SJCRH30 (cell line): ENCODE measurements around the gene LDLRAD4. TPM values are rescaled to one million over a fixed set of nuclear protein-coding genes. Genes with fewer than 3 reads are reported as not detected.

ENCODE experiments used
- DNase-seq, 2 experiments: peaks; one replicate each; pipeline ENCODE4 v3.0.0-alpha.2; 2015 to 2020
- H3K27ac ChIP-seq: fragments of 250-450 bp; sonication (Bioruptor Pico); 2 replicates; pipeline ENCODE4 v1.5.1; 2020; ENCODE audit warnings: mild to moderate bottlenecking, moderate library complexity
- H3K27me3 ChIP-seq: fragments of 250-450 bp; sonication (Bioruptor Pico); 2 replicates; pipeline ENCODE4 v1.5.1; 2020; ENCODE audit warnings: mild to moderate bottlenecking, moderate library complexity
- H3K36me3 ChIP-seq: fragments of 250-450 bp; sonication (Bioruptor Pico); 2 replicates; pipeline ENCODE4 v1.5.1; 2020; ENCODE audit warnings: mild to moderate bottlenecking, moderate library complexity
- H3K4me1 ChIP-seq: fragments of 250-450 bp; sonication (Bioruptor Pico); 2 replicates; pipeline ENCODE4 v1.5.1; 2020; ENCODE audit warnings: mild to moderate bottlenecking, moderate library complexity
- H3K4me3 ChIP-seq: fragments of 250-450 bp; sonication (Bioruptor Pico); 2 replicates; pipeline ENCODE4 v1.5.1; 2020; ENCODE audit warnings: mild to moderate bottlenecking, moderate library complexity
- H3K9me3 ChIP-seq: fragments of 250-450 bp; sonication (Bioruptor Pico); replicated peaks from 2 replicates; pipeline ENCODE4 v1.5.1; 2020; ENCODE audit warnings: mild to moderate bottlenecking, moderate library complexity
- total RNA-seq: library from RNA; depleted of rRNA; stranded (reverse); fragments of >200 nt; shearing (Covaris generic); gene quantifications from 2 replicates; pipeline ENCODE4 v1.2.3, GENCODE V29; 2014

The LDLRAD4 gene
- total RNA-seq, 1 experiment from 2014 or later = 0.26 TPM

GRCh38 chr18:13548966-13549879, 330.7 kb downstream of the LDLRAD4 start:
- no peak for DNase-seq
- no peaks in the 10 kb centered on the region for H3K27me3 ChIP-seq
- H3K9me3 ChIP-seq = no peaks in the 10 kb centered on the region
- no peak overlapping the region for H3K27ac ChIP-seq
- no peaks in the 10 kb centered on the region for H3K36me3 ChIP-seq
- H3K4me1 ChIP-seq = no peaks in the 10 kb centered on the region
- no peak overlapping the region for H3K4me3 ChIP-seq

- Histone ChIP-seq H3K36me3 (no peaks in the 10 kb centered on the region), H3K9me3 (no peaks in the 10 kb centered on the region), H3K27ac (no peak overlapping the region), H3K4me3 (no peak overlapping the region), H3K4me1 (no peaks in the 10 kb centered on the region), H3K27me3 (no peaks in the 10 kb centered on the region)
- DNase-seq = no peak
These were observed 331.3 kb downstream of the LDLRAD4 start for GRCh38 chr18:13549880-13550232.

DNA sequence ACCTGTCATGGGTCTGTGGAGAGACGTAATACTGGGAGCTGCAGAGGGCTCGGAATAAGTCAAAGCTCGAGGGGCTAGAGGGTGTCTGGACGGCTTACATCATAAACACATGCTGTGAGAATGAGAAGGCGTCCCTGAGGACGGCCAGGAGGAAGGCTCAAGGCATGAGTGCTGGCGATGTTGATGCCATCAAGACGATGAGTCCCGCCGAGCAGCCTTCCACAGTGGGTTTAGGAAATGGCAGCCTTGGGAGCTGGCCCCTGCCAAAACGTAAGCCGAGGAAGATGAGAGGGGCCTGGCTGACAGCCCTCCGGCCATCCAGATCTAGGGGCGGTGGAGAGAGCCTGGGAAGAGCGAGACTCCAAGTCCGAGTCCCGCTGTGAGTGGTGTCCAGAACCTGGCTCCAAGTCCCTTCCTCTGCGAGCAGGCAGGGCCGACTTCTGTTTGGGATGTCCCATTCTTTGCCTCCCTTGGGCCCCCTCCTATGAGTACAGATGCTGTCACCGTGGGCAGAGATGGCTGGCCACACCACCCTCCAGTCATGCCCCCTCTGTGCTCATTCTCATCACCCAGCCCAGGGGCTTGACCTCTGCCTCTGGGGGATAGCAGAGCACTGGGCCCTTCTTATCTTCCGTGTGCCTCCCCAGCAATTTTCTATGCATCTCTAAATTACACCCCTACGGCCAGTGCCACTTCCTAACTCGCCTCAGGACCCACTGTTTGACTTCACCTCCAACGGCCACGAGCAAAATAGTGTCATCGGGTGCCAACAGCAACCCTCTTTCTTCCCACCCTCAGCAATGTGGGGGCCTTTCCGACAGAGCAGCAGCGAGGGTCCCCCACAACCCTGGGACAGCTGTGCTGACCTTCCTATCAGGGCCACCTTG, 332.1 kb downstream of the LDLRAD4 start:
- Histone ChIP-seq H3K9me3 (no peaks in the 10 kb centered on the region), H3K27ac (no peak overlapping the region), H3K36me3 (no peaks in the 10 kb centered on the region), H3K4me1 (no peaks in the 10 kb centered on the region), H3K27me3 (no peaks in the 10 kb centered on the region), H3K4me3 (no peak overlapping the region)
- DNase-seq = no peak

DNA sequence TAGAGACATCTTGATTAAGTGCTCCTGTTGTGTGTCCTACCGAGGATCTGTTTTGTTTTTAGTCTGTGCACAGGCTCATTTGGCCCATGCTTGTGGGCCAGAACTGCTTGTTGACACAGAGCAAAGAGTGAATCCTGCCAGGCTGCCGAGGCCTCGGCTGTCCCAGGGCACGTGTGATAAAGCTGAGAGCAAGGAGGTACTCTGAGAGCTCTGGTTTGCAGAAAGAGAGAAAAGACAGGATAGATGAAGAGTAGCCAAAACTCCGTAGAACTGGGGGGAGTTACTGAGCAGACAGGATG, 332.7 kb downstream of the LDLRAD4 start:
- Histone ChIP-seq H3K36me3 (no peaks in the 10 kb centered on the region), H3K4me3 (no peak overlapping the region), H3K27me3 (no peaks in the 10 kb centered on the region), H3K27ac (no peak overlapping the region), H3K9me3 (no peaks in the 10 kb centered on the region), H3K4me1 (no peaks in the 10 kb centered on the region)
- no peak for DNase-seq

DNA sequence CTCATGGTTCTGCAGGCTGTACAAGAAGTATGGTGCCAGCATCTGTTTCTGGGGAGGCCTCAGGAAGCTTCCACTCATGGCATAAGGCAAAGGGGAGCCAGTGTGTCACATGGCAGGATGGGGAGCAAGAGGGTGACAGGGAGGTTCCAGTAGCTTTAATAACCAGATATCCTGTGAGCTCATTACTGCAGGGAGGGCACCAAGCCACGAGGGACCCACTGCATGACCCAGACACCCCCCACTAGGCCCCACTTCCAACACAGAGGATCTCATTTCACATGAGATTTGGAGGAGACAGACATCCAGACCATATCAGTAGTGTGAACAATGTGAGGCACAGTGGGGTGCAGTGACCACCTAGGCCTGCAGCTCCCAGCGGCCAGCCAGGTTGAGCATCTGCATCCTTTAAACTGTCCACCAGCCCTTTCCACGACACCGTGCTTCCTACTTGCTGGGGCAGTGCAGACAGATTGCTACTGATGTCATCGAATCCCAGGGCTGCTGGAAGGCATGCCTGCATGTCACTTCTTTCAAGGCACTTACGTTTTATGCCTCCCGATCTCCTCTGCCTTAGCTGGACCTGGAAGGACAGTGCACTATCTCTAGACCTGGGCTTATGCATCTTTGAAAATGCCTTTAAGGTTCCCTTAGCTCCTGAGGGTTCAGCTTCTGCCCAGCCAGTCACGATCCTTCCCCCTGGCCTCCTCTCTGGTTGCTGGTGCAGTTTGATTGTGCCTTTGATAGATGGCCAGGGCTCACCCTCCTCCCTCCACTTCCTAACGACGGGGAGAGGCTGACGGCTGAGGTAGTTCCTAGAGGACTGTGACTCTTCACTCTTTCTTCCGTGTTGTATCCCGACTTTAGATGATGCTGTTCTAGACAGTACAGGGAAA, 333.5 kb downstream of the LDLRAD4 start:
- H3K27me3 ChIP-seq = no peaks in the 10 kb centered on the region
- H3K4me1 ChIP-seq = no peaks in the 10 kb centered on the region
- no peak for DNase-seq

DNA sequence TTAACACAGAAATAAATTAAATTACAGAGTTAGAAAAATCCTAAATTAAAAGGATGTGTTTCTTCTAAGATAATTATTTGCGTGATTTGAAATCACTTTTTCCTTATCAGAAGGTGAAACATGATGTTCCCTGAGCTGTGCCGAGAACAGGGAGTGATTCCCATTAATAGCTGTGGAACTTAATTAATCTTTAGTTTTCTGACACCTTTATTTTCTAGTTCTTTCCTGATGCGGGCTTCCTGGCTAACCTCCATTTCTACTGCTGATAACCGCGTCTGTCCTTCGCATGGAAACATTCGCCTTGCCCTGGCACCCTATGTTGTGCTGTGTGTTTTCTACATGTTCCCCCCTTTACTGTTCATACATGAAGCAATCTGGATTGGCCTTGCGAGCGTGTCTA, 334.9 kb downstream of the LDLRAD4 start:
- Histone ChIP-seq H3K27ac (no peak overlapping the region), H3K27me3 (no peaks in the 10 kb centered on the region), H3K4me1 (no peaks in the 10 kb centered on the region), H3K36me3 (no peaks in the 10 kb centered on the region), H3K9me3 (no peaks in the 10 kb centered on the region), H3K4me3 (no peak overlapping the region)
- no peak for DNase-seq

More for the DNA sequence above, 333.5 kb downstream of the LDLRAD4 start:
- no peak overlapping the region for H3K4me3 ChIP-seq
- H3K36me3 ChIP-seq = no peaks in the 10 kb centered on the region
- no peaks in the 10 kb centered on the region for H3K9me3 ChIP-seq
- H3K27ac ChIP-seq = no peak overlapping the region

DNA sequence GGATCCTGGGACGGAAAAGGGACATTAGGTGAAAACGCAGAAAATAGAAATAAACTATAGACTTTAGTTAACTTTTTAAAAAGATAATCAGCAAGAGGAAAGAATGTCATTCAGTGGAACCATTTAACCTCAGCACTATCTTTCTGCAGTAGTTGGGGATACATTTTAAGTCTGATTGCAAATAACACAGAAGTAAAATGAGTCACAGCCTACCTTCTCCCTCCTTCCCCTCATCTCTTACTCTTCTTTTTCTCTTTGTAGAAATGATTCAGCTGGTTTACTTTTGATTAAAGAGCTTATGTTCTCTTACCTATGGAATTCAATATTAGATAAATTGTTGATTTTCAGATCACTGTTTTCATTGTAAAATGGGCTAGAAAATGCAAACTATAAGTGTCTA, 336.6 kb downstream of the LDLRAD4 start:
- H3K27ac ChIP-seq = no peak overlapping the region
- DNase-seq = no peak

GRCh38 chr18:13555865-13556264, 337.3 kb downstream of the LDLRAD4 start:
- no peak overlapping the region for H3K27ac ChIP-seq
- no peak overlapping the region for H3K4me3 ChIP-seq
- no peaks in the 10 kb centered on the region for H3K4me1 ChIP-seq
- no peaks in the 10 kb centered on the region for H3K9me3 ChIP-seq
- H3K36me3 ChIP-seq = no peaks in the 10 kb centered on the region
- no peaks in the 10 kb centered on the region for H3K27me3 ChIP-seq
- DNase-seq = no peak

More for the DNA sequence above, 336.6 kb downstream of the LDLRAD4 start:
- Histone ChIP-seq H3K4me3 (no peak overlapping the region), H3K9me3 (no peaks in the 10 kb centered on the region), H3K36me3 (no peaks in the 10 kb centered on the region), H3K27me3 (no peaks in the 10 kb centered on the region), H3K4me1 (no peaks in the 10 kb centered on the region)

DNA sequence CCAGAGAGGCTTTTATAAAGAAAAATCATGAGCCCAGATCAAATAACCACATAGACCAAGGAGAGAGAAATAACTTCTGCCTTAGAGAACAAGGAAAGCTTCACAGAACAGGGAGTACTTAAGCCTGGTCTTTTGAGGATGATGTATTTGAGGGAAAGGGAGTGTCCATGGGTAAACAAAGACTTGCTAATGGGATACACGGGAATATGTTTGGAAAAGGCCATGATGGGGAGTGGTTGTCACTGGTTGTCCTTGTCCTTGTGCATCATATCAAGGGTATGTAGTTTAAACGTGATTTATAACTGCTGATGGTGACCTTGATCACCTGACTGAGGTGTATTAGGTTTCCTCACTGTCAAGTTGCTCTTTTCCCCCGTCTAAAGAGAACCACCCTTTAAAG, 337.9 kb downstream of the LDLRAD4 start:
- Histone ChIP-seq H3K36me3 (no peaks in the 10 kb centered on the region), H3K4me1 (no peaks in the 10 kb centered on the region), H3K27me3 (no peaks in the 10 kb centered on the region), H3K27ac (no peak overlapping the region), H3K9me3 (no peaks in the 10 kb centered on the region), H3K4me3 (no peak overlapping the region)
- DNase-seq = no peak

- H3K36me3 ChIP-seq = no peaks in the 10 kb centered on the region
- H3K27me3 ChIP-seq = no peaks in the 10 kb centered on the region
- no peak overlapping the region for H3K27ac ChIP-seq
- DNase-seq = peak; percentile 14 to 36
- H3K9me3 ChIP-seq = no peaks in the 10 kb centered on the region
- H3K4me3 ChIP-seq = no peak overlapping the region
- H3K4me1 ChIP-seq = no peaks in the 10 kb centered on the region
These were observed 339.6 kb downstream of the LDLRAD4 start for GRCh38 chr18:13558124-13558523.

GRCh38 chr18:13558790-13559189, 340.2 kb downstream of the LDLRAD4 start:
- DNase-seq = no peak
- Histone ChIP-seq H3K36me3 (no peaks in the 10 kb centered on the region), H3K27ac (no peak overlapping the region), H3K4me1 (no peaks in the 10 kb centered on the region), H3K9me3 (no peaks in the 10 kb centered on the region), H3K4me3 (no peak overlapping the region), H3K27me3 (no peaks in the 10 kb centered on the region)

- no peaks in the 10 kb centered on the region for H3K9me3 ChIP-seq
- H3K36me3 ChIP-seq = no peaks in the 10 kb centered on the region
- no peaks in the 10 kb centered on the region for H3K27me3 ChIP-seq
- no peaks in the 10 kb centered on the region for H3K4me1 ChIP-seq
- no peak for DNase-seq
- no peak overlapping the region for H3K4me3 ChIP-seq
- no peak overlapping the region for H3K27ac ChIP-seq
These were observed 341.2 kb downstream of the LDLRAD4 start for GRCh38 chr18:13559754-13560153.

- DNase-seq = no peak
- H3K36me3 ChIP-seq = no peaks in the 10 kb centered on the region
- no peaks in the 10 kb centered on the region for H3K4me1 ChIP-seq
- H3K27ac ChIP-seq = no peak overlapping the region
- no peaks in the 10 kb centered on the region for H3K9me3 ChIP-seq
- no peaks in the 10 kb centered on the region for H3K27me3 ChIP-seq
- H3K4me3 ChIP-seq = no peak overlapping the region
These were observed 341.7 kb downstream of the LDLRAD4 start for GRCh38 chr18:13560306-13560705.

GRCh38 chr18:13562494-13563029, 344.0 kb downstream of the LDLRAD4 start:
- Histone ChIP-seq H3K27ac (no peak overlapping the region), H3K4me1 (no peaks in the 10 kb centered on the region)
- DNase-seq = no peak

More at GRCh38 chr18:13562494-13563029, 344.0 kb downstream of the LDLRAD4 start:
- Histone ChIP-seq H3K9me3 (no peaks in the 10 kb centered on the region), H3K36me3 (no peaks in the 10 kb centered on the region), H3K4me3 (no peak overlapping the region), H3K27me3 (no peaks in the 10 kb centered on the region)
